ENCODE data around the gene RNF5.

Gene RNF5

GRCh38 chr6:32151863-32152768, 26.1 kb upstream of the RNF5 start, which contains the start of gene PRRT1 (continued):
- TF ChIP-seq, protein P1, sequence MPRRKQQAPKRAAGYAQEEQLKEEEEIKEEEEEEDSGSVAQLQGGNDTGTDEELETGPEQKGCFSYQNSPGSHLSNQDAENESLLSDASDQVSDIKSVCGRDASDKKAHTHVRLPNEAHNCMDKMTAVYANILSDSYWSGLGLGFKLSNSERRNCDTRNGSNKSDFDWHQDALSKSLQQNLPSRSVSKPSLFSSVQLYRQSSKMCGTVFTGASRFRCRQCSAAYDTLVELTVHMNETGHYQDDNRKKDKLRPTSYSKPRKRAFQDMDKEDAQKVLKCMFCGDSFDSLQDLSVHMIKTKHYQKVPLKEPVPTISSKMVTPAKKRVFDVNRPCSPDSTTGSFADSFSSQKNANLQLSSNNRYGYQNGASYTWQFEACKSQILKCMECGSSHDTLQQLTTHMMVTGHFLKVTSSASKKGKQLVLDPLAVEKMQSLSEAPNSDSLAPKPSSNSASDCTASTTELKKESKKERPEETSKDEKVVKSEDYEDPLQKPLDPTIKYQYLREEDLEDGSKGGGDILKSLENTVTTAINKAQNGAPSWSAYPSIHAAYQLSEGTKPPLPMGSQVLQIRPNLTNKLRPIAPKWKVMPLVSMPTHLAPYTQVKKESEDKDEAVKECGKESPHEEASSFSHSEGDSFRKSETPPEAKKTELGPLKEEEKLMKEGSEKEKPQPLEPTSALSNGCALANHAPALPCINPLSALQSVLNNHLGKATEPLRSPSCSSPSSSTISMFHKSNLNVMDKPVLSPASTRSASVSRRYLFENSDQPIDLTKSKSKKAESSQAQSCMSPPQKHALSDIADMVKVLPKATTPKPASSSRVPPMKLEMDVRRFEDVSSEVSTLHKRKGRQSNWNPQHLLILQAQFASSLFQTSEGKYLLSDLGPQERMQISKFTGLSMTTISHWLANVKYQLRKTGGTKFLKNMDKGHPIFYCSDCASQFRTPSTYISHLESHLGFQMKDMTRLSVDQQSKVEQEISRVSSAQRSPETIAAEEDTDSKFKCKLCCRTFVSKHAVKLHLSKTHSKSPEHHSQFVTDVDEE (CRISPR knock-in tag; IDR thresholded peaks at IDR 0.05) = no peak
- TF ChIP-seq ISL1 (CRISPR knock-in tag; IDR thresholded peaks at IDR 0.05) (no peak), RARB (CRISPR knock-in tag; IDR thresholded peaks at IDR 0.05) (no peak), PPARA (CRISPR knock-in tag; IDR thresholded peaks at IDR 0.05; ENCODE audit: borderline replicate concordance) (no peak)

DNA sequence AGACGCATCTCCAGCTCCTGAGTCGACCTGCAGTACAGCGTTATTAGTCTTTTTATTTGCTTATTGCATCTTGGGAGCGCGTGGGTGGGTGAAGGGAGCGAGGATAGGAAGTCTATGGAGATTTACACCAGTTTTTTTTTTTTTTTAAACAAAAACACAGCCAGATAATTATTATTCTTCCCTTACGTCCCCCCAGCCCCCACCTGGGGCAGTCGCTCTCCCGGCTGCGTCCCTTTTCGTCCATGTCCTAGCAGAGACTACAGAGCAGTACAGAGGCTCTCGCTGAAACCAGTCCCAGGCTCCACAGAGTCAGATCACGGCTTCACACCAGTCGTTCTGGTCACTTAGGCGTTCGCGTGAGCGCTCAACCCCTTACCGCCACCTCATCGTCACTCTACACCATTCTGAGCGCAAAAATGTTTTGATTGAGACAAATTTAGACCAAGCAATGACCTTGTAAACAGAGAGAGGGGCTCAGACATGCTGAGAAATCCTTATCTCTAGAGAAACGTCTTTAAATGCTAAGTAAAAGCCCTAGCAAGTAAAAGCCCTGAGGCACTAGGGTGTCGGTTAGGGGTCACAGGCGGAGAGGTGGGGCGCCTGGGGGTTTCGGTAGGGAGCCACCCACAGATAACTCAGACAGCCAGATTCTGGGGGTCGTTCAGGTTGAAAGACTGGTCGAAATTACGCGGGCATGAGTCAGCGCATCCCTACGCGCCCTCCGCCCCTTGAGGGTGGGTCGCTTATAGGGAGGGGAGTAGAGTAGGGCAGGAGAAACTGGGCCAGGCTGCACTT, 25.2 kb upstream of the RNF5 start:
- ATAC-seq = peak; percentile 61
- no peak for TF ChIP-seq CREB5 (CRISPR knock-in tag; IDR thresholded peaks at IDR 0.05; ENCODE audit: low read depth)
- TF ChIP-seq ZFP30 (CRISPR knock-in tag; IDR thresholded peaks at IDR 0.05) = no peak
- TF ChIP-seq PATZ1 (CRISPR knock-in tag; IDR thresholded peaks at IDR 0.05; ENCODE audit: borderline replicate concordance) = no peak
- no peak for TF ChIP-seq BACH2 (CRISPR knock-in tag; IDR thresholded peaks at IDR 0.05; ENCODE audit: borderline replicate concordance)
- TF ChIP-seq, protein P1 (CRISPR knock-in tag; IDR thresholded peaks at IDR 0.05) = no peak
- TF ChIP-seq, protein P2, sequence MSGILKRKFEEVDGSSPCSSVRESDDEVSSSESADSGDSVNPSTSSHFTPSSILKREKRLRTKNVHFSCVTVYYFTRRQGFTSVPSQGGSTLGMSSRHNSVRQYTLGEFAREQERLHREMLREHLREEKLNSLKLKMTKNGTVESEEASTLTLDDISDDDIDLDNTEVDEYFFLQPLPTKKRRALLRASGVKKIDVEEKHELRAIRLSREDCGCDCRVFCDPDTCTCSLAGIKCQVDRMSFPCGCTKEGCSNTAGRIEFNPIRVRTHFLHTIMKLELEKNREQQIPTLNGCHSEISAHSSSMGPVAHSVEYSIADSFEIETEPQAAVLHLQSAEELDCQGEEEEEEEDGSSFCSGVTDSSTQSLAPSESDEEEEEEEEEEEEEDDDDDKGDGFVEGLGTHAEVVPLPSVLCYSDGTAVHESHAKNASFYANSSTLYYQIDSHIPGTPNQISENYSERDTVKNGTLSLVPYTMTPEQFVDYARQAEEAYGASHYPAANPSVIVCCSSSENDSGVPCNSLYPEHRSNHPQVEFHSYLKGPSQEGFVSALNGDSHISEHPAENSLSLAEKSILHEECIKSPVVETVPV (CRISPR knock-in tag; IDR thresholded peaks at IDR 0.05) = no peak
- TF ChIP-seq RARB (CRISPR knock-in tag; IDR thresholded peaks at IDR 0.05) = no peak
- no peak for TF ChIP-seq ZNF8 (CRISPR knock-in tag; IDR thresholded peaks at IDR 0.05)
- TF ChIP-seq, protein P3, sequence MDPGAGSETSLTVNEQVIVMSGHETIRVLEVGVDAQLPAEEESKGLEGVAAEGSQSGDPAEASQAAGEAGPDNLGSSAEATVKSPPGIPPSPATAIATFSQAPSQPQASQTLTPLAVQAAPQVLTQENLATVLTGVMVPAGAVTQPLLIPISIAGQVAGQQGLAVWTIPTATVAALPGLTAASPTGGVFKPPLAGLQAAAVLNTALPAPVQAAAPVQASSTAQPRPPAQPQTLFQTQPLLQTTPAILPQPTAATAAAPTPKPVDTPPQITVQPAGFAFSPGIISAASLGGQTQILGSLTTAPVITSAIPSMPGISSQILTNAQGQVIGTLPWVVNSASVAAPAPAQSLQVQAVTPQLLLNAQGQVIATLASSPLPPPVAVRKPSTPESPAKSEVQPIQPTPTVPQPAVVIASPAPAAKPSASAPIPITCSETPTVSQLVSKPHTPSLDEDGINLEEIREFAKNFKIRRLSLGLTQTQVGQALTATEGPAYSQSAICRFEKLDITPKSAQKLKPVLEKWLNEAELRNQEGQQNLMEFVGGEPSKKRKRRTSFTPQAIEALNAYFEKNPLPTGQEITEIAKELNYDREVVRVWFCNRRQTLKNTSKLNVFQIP (CRISPR knock-in tag; IDR thresholded peaks at IDR 0.05; ENCODE audit: borderline replicate concordance, low read depth) = no peak
- no peak for TF ChIP-seq ZFP3 (CRISPR knock-in tag; IDR thresholded peaks at IDR 0.05)
- TF ChIP-seq CSDC2 (CRISPR knock-in tag; IDR thresholded peaks at IDR 0.05) = no peak
- no peak for TF ChIP-seq ZNF70 (CRISPR knock-in tag; IDR thresholded peaks at IDR 0.05)
- TF ChIP-seq PPARA (CRISPR knock-in tag; IDR thresholded peaks at IDR 0.05; ENCODE audit: borderline replicate concordance) = no peak
- no peak for TF ChIP-seq SNAI2 (CRISPR knock-in tag; IDR thresholded peaks at IDR 0.05)
- TF ChIP-seq GLIS3 (CRISPR knock-in tag; IDR thresholded peaks at IDR 0.05) = no peak
- no peak for TF ChIP-seq ZNF565 (CRISPR knock-in tag; conservative IDR thresholded peaks at IDR 0.05; ENCODE audit: low read depth)
- no peak for TF ChIP-seq OSR1 (CRISPR knock-in tag; IDR thresholded peaks at IDR 0.05)

All from SK-N-SH treated with all-trans-retinoic acid at 6 μM for 48 hours (cell line).